Brain pericyte (primary cell): ENCODE measurements around the gene PRR9.
"Not testable (repeated sequence)": the region's sequence is repeated elsewhere in the genome, so short reads cannot be mapped to it uniquely, and the experiment has no call there.

ENCODE experiments used
- DNase-seq: peaks from one replicate; pipeline ENCODE4 v3.0.0-alpha.2; 2012; ENCODE audit warnings: low read depth, low spot score

PRR9 gene, protein sequence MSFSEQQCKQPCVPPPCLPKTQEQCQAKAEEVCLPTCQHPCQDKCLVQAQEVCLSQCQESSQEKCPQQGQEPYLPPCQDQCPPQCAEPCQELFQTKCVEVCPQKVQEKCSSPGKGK

GRCh38 chr1:153217212-153217611 is at the start of gene PRR9:
TSS of gene PRR9 (plus strand) at chr1:153217584. CDS start at chr1:153218145, 561 bp downstream.
- DNase-seq, result no peak

DNA sequence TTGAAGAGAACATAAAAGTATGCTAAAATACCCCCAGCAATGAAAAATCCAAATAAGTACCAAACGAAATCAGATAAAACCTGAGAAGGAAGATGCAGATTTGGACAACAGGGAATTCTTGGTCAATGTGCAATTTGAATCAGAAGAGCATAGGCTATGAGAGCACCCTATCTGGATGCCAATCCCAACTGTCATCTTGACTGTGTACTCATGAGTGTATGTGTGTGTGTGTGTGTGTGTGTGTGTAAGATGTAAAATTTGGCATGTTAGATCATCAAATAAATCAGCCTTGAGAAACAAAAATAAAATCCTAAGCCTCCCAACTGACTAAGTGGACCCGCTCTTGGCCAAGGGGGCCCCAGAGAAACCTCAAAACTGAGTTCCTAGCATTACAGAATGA is 48.7 kb upstream of the PRR9 start:
- no peak for DNase-seq

- DNase-seq, result no peak
Measured at GRCh38 chr1:153174624-153175023, 42.8 kb upstream of the PRR9 start.

DNA sequence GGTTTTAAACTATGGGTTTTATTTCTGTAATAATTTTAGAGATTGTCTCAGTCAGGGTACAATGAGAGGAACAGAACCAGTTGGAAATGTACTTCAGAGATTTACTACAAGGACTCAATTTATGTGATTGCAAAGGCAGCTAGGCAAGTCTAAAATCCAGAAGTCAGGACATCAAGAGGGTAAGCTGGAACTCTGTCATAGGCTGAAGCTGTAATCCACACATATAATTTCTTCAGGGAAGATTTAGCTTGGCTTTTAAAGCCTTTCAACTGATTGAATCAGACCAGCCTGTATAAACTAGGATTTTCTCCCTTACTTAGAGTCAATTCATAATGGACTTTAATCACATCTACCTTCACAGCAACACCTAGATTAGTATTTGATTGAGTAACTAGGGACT is 38.5 kb upstream of the PRR9 start:
- no peak for DNase-seq

DNA sequence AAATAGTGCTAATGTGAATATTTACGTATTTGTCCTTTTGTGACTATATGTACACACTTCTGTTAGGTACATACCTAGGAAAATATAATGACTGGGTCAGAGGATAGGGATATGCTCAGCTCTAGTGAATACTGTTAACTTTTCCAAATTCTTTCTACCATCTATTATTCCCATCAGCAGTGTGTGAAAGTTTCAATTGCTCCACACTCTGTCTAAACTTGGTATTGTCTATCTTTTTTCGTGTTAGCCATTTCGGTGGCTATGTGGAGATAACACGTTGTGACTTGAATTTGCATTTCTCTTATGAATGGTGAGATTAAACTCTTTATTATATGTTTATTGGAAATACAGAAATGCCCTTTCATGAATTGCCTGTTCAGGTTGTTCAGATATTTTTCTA is 36.8 kb upstream of the PRR9 start:
- no peak for DNase-seq

- DNase-seq, result not testable (repeated sequence)
Measured at GRCh38 chr1:153188301-153188700, 29.1 kb upstream of the PRR9 start.

- DNase-seq, result no peak
Measured at GRCh38 chr1:153190373-153190772, 27.0 kb upstream of the PRR9 start.

DNA sequence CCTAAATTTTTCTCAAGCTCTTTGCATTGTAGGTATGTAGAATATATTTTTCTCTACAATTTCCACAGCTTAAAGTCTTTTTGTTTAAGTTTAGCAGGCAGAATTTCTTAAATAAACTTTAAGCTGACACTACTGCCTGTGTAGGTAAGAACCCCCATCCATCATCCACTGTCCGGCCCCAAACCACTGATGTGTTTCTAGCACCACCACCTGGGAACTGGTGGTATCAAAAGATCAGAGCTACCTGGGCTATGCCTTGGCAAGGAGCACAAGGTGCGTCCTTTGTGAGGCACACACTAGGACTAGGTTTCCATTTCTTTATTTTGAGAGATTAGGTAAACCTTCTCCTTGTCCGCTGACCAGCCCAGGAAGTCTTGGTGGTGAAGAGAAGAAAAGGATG is 24.7 kb upstream of the PRR9 start:
- no peak for DNase-seq

GRCh38 chr1:153194331-153195050 is 22.9 kb upstream of the PRR9 start:
- no peak for DNase-seq

DNA sequence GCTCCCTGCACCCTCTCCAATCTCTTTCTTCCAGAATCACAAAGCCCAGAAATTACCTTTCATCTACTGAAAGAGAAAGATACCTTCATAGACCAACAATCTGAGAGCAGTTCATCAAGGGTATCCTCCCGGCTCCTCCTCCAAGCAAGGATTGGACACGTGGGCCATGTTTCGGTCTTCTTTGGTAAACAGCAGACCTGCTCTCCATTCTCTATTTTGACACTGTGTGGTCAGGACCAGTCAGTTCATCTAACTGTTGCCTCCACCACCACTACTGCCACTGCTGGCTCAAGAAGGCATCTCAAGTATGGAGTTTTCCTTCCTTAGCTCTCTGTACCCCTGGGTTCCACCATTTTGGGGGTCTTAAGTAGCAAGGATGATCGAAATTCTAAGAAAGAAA is 22.2 kb upstream of the PRR9 start:
- DNase-seq, result no peak

- no peak for DNase-seq
Measured at GRCh38 chr1:153202006-153202405, 15.4 kb upstream of the PRR9 start.

DNA sequence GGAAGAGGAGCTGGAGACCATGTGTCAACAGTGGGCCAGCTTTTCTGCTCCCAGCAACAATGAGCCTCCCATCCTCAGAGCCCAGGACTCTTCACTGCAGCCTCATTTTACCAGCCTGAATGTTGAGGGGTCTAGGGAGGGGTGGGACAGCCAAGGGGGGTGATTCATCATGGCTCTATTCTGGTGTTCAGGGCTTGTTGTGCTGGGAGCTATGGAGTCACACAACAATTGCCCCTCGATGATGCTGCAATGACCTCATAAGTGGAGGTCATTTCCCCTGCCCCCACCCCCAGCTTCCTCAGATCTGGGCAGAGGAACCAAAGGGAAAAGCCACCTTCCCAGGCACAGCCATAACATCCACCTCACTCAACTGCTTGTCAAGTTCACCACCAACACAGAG is 14.3 kb upstream of the PRR9 start, which contains the start of gene LELP1:
Gene LELP1, plus strand, starts transcription at position 301 of the 400 bp plus-strand sequence. CDS start 1,278 bp downstream, outside the sequence.
- DNase-seq, result no peak

DNA sequence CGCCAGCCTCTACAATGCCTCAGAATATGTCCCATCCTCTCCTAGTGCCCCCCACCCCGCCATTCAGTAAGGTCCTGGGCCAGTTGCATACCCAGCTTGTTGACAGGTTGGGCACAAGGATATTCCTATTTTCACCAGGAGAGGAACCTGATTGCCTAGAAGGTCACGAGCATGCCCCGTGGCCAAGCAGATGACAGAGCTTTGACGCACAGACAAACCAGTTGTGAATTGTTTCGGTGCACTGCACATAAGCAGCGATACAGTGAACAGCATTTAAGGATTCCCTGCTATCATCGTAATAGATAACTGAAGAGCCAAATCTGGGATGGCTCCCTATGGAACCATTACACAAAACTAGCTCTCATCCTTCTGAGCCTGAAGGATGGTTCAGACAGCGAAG is 10.8 kb upstream of the PRR9 start:
- no peak for DNase-seq

GRCh38 chr1:153210206-153210605 is 7.2 kb upstream of the PRR9 start:
- no peak for DNase-seq

GRCh38 chr1:153212201-153212600 is 5.2 kb upstream of the PRR9 start:
- no peak for DNase-seq

- DNase-seq, result no peak
Measured at GRCh38 chr1:153213519-153213918, 3.9 kb upstream of the PRR9 start.

DNA sequence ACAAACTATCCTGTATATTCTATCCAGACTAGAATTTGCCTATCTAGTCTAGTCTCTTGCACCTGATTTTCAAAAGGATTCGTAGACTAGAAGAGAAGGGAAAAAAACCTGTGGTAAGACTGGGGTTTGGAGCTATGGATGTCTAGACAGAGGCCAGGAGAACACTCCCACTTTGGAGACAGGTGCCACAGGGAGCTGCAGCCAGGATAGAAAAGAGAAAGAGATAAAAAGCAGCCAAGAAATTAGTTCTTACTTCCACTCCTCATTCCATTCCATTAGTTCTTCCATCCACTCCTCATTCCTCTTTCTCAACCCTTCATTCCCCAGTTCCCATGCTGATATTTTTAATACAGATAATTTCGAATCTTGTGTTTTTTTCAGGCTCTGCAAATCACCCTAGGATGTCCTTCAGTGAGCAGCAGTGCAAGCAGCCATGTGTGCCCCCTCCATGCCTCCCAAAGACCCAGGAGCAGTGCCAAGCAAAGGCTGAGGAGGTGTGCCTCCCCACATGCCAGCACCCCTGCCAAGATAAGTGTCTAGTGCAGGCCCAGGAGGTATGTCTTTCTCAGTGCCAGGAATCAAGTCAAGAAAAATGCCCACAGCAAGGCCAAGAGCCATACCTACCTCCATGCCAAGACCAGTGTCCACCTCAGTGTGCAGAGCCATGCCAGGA is 496 bp downstream of the PRR9 start:
- no peak for DNase-seq

- no peak for DNase-seq
Measured at GRCh38 chr1:153220606-153221303, 3.4 kb downstream of the PRR9 start.

- DNase-seq, result not testable (repeated sequence)
Measured at GRCh38 chr1:153223040-153223891, 5.9 kb downstream of the PRR9 start.

- DNase-seq, result no peak
Measured at GRCh38 chr1:153227810-153228209, 10.4 kb downstream of the PRR9 start.

DNA sequence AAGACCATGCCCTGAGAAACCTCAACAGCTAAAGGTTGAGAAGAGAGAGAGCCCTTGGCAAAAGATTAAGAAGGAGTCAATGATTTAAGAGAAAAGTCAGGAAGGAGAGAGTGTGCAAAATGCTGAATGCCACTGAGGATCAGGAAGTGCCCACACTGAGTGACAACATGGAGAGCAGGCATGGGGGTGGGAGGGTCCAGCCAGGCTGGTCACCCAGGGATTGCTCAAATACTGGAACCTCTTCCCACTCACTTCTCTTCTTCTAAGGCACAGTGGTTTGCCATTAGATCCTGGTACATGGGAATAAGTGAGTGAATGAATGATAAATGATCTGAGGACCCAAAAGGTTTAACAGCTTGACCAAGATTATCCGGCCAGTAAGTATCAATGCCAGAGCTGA is 11.1 kb downstream of the PRR9 start:
- no peak for DNase-seq
